Fibroblast of skin of back (primary cell): ENCODE measurements around the gene CD44.

Source experiments
- DNase-seq: peaks from one replicate; pipeline ENCODE4 v3.0.0-alpha.2; 2013

CD44 gene

DNA sequence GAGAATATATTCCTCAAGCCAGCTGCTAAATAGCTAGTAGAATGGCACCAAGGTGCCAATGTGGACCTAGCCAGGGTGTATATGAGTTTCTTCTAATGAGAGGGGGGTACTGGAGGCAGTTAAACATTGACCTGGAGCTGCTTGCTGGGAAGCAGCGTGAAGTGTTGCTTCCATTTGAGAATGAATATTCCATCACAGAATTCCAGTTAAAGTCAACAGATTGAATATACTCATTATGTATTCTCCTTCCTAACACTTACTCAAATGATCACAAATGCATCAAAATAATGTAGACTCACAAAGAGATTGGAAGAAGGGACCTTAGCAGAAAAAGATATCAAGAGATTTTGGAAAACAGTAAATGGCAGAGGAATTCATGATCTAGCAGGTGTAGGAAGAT is 102.1 kb downstream of the CD44 start:
- DNase-seq: no peak

DNA sequence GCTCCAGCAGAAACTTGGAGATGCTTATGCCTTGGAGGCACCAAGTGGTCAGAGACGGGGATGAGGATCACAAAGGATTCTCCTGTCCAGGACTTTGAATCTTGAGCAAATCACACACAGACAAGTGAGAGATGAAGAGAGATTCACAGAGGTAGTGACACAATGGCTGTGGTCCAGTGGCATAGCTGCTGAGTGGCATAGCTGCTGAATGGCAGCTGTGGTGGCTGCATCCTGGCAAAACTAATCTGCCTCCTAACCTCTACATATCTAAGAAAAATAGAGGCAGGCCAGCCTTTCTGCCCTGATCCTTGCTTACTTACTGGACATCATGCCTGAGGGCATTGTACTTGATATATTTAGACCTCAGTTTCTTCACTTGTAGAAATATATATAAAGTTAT is 102.6 kb downstream of the CD44 start:
- DNase-seq: no peak

- peak; percentile 81 for DNase-seq
Observed at GRCh38 chr11:35242412-35243242, 103.7 kb downstream of the CD44 start.

GRCh38 chr11:35243774-35244173 is 104.8 kb downstream of the CD44 start:
- DNase-seq: no peak

- DNase-seq: no peak
Observed at GRCh38 chr11:35245056-35245455, 106.1 kb downstream of the CD44 start.

DNA sequence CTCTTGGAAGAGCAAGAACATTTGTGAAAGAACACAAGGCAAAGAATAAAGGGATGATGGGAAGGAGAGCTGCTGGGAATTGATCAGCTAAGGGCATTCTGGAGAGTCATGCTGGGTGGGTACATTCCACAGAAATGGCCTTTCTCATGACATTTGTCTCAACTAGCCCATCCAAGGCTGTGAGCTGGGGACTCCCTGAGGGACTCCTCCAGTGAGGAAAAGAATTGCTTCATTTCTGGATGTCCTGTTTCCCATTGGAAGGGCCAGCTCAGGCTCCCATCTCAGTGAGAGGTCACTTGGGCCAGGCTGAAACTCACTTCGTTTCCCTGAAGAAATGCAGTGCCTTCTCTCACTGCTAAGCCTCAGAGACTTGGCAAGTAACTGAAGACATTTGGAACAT is 106.8 kb downstream of the CD44 start:
- DNase-seq: no peak

DNA sequence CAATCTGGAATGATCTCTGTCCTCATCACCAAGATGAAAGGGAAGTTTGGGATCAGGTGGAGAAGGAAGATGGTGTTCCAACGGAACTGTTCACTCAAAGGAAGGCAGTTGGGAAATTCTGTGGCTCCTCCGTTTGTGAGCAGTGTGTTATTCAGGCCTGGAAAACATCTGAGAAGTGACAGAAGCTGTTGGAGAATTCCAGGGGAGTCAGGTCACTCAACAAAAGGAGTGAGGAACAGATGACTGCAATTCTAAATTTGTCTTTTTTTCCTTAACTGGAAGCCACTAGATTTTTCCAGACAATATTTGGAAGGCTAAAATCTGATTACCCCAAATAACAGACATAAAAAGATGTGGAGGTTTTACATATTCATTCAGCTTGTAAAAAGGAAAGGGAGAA is 107.8 kb downstream of the CD44 start:
- DNase-seq: peak; percentile 69

DNA sequence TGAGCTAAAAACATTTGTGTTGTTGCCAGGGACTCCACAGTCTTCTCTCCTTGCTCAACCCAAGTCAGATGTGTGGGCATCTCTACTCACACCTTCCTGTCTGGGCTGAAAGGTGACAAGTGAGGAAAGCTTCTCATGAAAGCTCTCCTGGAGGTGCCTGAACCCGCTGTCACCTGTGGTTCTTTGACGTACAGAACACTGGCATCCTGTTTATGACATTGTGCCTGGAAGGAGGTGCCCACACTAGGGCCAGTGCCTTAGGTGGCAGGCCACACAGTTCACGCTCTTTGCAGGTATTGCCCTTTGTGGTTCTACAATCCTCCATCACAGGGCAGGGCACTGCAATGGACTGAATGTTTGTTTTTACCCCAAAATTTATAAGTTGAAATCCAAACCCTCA is 108.5 kb downstream of the CD44 start:
- DNase-seq: no peak

DNA sequence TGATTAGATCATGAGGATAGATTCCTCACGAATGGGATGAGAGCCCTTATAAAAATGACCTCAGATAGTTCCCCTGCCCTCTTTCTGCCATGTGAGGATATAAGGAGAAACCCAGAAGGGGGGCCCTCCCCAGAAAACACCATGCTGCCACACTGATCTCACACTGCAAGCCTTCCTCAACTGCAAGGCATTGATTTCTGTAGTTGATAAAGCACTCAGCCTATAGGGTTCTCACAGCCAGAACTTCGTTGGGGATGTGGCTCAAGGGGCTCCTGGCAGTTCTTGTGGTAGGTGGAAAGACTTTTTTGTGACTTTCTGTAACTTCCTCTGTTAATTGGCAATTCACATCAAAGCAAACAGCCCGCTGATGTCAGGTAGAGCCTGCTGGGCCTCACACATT is 108.9 kb downstream of the CD44 start:
- DNase-seq: no peak

DNA sequence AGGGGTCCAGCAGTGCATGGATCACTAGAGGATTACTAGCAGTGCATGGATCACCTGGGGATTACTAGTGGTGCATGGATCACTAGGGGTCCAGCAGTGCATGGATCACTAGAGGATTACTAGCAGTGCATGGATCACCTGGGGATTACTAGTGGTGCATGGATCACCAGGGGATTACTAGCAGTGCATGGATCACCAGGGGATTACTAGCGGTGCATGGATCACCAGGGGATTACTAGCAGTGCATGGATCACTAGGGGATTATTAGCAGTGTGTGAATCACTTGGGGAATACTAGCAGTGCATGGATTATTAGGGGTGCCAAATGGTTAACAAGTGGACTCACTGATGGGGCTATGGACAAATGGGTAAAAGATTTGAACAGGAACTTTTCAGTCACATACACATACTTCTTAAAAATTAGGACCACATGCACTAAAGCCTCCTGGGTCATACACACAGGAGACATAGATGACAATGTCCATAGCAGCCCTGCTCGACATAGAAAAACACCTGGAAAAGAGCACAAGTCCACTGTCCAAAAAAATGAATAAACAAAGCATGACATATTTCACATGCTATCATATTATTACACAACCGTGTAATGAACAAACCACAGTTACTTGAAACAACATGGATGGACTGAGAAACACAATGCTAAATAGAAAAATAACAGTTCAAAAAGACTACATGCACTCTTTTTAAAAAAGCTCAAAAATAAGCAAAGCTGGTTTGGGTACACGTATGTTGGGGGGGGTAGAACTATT is 109.8 kb downstream of the CD44 start:
- no peak for DNase-seq

GRCh38 chr11:35250192-35250591 is 111.2 kb downstream of the CD44 start:
- no peak for DNase-seq

GRCh38 chr11:35250621-35251020 is 111.7 kb downstream of the CD44 start:
- no peak for DNase-seq

GRCh38 chr11:35253237-35253636 is 114.3 kb downstream of the CD44 start:
- DNase-seq: peak; percentile 58

DNA sequence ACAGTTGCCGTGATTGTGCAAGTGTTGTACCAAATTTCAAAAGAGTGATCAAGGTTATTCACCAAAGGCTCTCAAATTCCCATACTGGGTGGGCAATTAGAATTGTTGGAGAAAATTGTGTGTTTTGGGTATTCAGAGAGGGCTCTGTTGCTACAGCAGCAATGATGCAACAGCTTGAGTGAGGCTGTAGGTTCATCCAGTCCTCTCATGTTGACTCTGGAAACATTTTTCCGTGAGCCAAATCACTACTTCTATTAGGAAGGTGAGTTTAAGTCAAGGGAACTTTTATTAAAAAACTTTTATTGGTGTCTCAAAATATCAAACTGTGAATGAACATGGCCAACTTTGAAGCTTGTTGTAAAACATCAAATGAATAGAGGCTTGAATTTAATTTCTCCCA is 116.5 kb downstream of the CD44 start:
- no peak for DNase-seq

DNA sequence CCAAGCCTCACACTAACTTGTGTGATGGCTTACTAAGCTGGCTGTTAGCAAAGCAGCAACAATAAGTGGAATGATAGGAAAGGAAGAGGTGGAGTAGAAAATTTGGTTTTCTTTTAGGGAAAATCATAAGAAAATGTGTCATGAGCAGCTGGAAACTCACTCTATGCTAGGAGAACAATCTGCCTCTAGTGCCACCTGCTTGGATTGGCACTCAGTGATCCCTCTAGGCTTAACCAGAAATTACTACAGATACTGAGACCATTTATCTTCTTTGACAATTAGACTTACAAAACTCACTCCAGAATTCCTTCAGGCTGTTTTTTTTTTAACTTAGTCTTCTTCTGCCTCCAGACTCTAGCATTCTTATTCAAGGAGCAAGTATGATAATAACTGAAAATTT is 117.3 kb downstream of the CD44 start:
- DNase-seq: no peak

DNA sequence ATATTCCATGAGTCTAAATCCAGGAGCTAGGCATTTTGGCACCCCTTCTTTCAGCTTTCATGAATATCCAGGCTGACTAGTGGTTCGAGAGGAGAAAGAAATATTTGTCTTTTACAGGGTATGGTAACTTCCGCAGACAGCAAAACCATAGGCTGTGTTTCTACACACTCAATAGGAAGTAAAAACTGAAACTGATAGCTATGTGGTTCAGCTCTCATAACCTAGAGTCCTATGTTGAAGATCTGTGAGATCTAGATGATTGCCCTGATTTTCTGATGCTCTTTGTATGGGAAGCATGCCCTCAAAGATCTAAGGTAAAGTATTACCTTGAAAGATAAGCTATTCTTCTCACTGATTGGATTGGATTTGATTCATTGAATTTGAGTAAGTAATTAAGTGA is 118.3 kb downstream of the CD44 start:
- no peak for DNase-seq

GRCh38 chr11:35259529-35259928 is 120.6 kb downstream of the CD44 start:
- no peak for DNase-seq

DNA sequence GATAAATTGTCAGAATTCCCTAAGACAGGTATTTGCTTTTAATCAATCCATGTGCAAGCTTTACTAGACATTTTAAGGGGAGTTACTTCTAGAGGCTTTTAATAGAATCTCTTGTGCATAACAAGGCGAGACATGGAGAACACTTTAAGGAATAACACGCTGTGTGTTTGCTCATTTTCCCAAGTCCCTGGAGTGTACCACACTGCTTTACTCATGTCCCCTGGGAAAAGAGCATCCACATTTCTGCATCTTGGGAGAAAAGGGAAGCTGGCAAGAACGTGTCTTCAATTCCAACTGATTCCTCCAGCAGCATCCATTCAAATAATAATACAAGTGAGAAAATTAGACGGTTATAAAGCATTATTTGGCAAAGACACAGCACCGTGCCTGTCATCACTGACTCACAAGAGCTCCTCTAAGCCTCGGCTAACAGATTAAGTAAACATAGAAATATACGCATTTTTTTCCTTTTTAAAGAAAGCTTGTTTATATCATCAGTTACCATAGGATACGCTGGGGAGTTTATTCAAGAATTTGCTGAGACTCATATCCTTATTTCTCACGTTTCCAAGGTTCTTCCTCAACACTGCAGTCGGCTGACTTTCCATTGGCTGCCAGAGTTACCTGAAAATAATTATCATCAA is 121.5 kb downstream of the CD44 start:
- peak; percentile 93 for DNase-seq

DNA sequence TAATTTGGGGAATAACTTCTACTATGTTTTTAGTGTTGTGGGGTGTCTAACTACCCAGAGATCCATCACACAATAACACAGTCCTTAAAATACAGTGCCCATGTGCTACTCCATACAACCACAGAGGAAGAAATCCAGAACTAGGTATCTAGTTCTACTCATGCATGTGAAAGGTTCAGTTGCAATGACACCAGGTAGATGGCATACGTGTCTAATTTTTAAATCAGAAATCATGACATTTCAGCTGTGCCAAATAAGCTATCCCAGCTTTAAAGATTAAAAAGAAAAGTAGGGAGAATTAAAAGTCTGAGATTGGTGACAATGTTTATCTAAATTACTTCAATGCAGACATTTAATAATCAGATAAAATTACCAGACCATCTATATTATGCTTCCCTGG is 122.2 kb downstream of the CD44 start:
- no peak for DNase-seq

- DNase-seq: no peak
Observed at GRCh38 chr11:35262056-35262455, 123.1 kb downstream of the CD44 start.

DNA sequence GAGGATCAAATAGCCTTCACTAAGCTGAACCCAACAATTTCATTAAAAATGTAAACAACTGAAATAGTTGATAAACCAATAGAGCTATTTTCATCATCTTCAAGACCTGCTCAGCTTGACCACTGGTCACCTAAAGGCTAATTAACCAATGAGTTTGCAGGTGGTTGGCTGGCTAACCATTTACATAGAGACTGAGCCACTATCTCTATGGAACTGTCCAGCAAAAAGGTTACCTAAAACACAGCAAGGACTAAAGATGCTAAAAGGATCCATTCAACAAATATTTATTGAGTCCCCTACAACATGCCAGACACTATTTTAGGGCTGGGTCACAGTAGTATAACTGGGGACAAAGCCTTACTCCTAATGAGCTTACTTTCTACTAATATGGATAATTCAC is 123.8 kb downstream of the CD44 start:
- no peak for DNase-seq

DNA sequence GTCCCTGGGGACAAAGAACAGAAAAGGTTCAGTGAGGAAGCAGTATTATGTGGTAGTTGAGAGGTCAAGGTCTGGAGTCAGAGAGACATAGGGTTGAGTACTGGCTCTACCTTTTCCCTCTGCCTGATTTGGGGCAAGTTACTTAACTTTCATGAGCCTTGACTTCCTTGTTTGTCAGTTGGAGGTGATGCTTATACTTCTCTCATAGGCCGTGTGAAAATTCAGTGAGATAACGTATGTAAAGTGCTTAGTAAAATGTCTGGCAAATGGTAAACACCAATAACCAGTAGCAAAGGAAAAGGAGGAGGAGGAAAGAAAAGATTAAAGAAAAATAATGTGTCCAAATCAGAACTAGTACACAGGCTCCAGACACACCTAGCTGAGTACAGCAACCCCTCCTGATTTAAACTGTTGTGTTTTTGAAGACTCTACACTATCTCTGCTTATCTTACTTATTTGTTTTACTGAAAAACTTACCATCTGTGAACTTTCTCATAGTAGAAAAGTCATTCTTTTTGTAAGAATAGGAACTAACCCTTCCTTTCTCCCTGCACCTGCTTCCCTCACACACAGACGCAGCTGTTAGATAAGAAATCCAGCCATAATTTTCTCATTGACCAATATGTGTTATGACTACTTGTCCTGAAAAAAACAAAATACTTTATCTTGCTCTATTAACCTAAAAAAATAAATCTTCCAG is 126.9 kb downstream of the CD44 start:
- DNase-seq: no peak

- peak; percentile 86 for DNase-seq
Observed at GRCh38 chr11:35267504-35267903, 128.5 kb downstream of the CD44 start.
